Gastrocnemius medialis (tissue), 4 donors: Measurements from ENCODE around the gene EHD3. TPM values are rescaled to one million over a fixed set of nuclear protein-coding genes. Genes with fewer than 3 reads are reported as not detected.

Experiments used
- ATAC-seq, 2 donors: fragments of 150-250 bp; one replicate each; pipeline ENCODE4 v1.9.1; 2016
- DNase-seq, 2 donors: peaks; one replicate each; pipeline ENCODE4 v3.0.0-alpha.2; 2019
- H3K27ac ChIP-seq, 4 donors: fragments of 200-600 bp; sonication (generic); 1 replicate in 1 of 4; 2 replicates in 3 of 4; pipeline ENCODE4 v1.5.1; 2016 to 2018; ENCODE audit warnings: mild to moderate bottlenecking in 2 of 4, moderate library complexity in 1 of 4
- H3K27me3 ChIP-seq, 3 donors: fragments of 200-600 bp; sonication (generic) in 2 of 3; 1 replicate in 1 of 3; 2 replicates in 2 of 3; pipeline versions ENCODE4 v1.5.1 to v1.6.0; 2016 to 2019; ENCODE audit warnings: mild to moderate bottlenecking in 1 of 3, moderate library complexity in 1 of 3
- H3K36me3 ChIP-seq, 2 donors: fragments of 200-600 bp; sonication (generic) in 1 of 2; one replicate each; pipeline ENCODE4 v1.5.1; 2017 to 2018
- H3K4me1 ChIP-seq, 2 donors: fragments of 200-600 bp; sonication (generic) in 1 of 2; one replicate each; pipeline ENCODE4 v1.5.1; 2016 to 2017; ENCODE audit warnings: mild to moderate bottlenecking in 2 of 2
- H3K4me3 ChIP-seq, 4 donors: fragments of 200-600 bp; sonication (generic) in 3 of 4; 1 replicate in 1 of 4; 2 replicates in 3 of 4; pipeline ENCODE4 v1.5.1; 2016 to 2019; ENCODE audit warnings: mild to moderate bottlenecking in 2 of 4
- H3K9me3 ChIP-seq, 3 donors: fragments of 200-600 bp; sonication (generic) in 2 of 3; 1 replicate in 1 of 3; 2 replicates in 2 of 3; pipeline ENCODE4 v1.5.1; 2016 to 2019
- POLR2A ChIP-seq, 2 donors: fragments of 450-650 bp; IDR thresholded peaks; one replicate each; pipeline ENCODE4 v1.6.1; 2017; ENCODE audit warnings: antibody characterized with exemption in 2 of 2, mild to moderate bottlenecking in 2 of 2, moderate library complexity in 2 of 2
- in situ Hi-C, 4 donors: fragments of 200-750 bp; cut with MboI; loops; one replicate each; pipeline versions ENCODE4 v1.15.0 to v1.8.0; 2017; ENCODE audit warnings: low sequenced_read_pairs in 4 of 4
- intact Hi-C: fragments of 100-400 bp; cut with DNase I; formaldehyde crosslinking; loops from one replicate; pipeline ENCODE4 v1.15.1; 2023; ENCODE audit warnings: low total_unique reads
- total RNA-seq, 4 donors: library from RNA; depleted of rRNA; stranded (reverse); fragments of >200 nt; gene quantifications; one replicate each; pipeline versions ENCODE4 v1.1.0 to v1.2.3, GENCODE V29; 2016
- TF ChIP-seq, protein P1 (sequence below), 5 experiments: fragments of 450-650 bp in 3 of 5; fragments of 200-600 bp in 2 of 5; sonication (generic) in 2 of 5; IDR thresholded peaks in 4 of 5; conservative IDR thresholded peaks in 1 of 5; 1 replicate in 4 of 5; 2 replicates in 1 of 5; pipeline ENCODE4 v1.5.1; 2016 to 2019; ENCODE audit warnings: antibody characterized with exemption in 5 of 5, mild to moderate bottlenecking in 3 of 5, moderate library complexity in 3 of 5

The EHD3 gene
- total RNA-seq, 4 donors from 2014 or later: 1.5 to 3.1 (median 2.1) TPM

DNA sequence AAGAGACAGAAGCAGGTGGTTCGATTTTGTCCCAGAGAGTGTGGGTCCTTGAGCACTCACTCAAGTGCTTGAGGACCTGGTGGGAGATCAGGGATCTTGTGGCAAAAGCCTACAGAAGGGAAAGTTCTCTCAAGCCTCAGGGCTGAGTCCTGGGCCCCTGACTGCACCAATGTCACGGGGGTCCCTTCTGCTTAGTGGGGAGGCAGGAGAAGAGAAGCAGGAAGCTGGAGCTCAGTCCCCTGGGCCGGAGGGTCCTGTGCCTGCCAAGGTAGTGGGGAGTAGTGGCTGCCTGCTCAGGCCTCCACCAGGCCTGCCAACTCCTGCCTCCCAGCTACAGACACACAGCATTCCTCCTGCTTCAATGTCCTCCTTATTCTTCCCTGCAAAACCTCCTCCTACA is 28.3 kb upstream of the EHD3 start:
- no peaks in the 10 kb centered on the region for H3K4me1 ChIP-seq
- DNase-seq (no peak), ATAC-seq (no peak)
- intact Hi-C loops: no loop called here
- no peaks in the 10 kb centered on the region for H3K27me3 ChIP-seq
- TF ChIP-seq POLR2A (IDR thresholded peaks at IDR 0.05): no peak
- TF ChIP-seq, protein P1, sequence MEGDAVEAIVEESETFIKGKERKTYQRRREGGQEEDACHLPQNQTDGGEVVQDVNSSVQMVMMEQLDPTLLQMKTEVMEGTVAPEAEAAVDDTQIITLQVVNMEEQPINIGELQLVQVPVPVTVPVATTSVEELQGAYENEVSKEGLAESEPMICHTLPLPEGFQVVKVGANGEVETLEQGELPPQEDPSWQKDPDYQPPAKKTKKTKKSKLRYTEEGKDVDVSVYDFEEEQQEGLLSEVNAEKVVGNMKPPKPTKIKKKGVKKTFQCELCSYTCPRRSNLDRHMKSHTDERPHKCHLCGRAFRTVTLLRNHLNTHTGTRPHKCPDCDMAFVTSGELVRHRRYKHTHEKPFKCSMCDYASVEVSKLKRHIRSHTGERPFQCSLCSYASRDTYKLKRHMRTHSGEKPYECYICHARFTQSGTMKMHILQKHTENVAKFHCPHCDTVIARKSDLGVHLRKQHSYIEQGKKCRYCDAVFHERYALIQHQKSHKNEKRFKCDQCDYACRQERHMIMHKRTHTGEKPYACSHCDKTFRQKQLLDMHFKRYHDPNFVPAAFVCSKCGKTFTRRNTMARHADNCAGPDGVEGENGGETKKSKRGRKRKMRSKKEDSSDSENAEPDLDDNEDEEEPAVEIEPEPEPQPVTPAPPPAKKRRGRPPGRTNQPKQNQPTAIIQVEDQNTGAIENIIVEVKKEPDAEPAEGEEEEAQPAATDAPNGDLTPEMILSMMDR (IDR thresholded peaks at IDR 0.05 in 4 of 5, conservative IDR thresholded peaks at IDR 0.05 in 1 of 5): no peak
- no peak overlapping the region for H3K27ac ChIP-seq
- H3K36me3 ChIP-seq: no peaks in the 10 kb centered on the region
- H3K4me3 ChIP-seq: no peak overlapping the region
- H3K9me3 ChIP-seq: no peaks in the 10 kb centered on the region
- in situ Hi-C loops: no loop called here

DNA sequence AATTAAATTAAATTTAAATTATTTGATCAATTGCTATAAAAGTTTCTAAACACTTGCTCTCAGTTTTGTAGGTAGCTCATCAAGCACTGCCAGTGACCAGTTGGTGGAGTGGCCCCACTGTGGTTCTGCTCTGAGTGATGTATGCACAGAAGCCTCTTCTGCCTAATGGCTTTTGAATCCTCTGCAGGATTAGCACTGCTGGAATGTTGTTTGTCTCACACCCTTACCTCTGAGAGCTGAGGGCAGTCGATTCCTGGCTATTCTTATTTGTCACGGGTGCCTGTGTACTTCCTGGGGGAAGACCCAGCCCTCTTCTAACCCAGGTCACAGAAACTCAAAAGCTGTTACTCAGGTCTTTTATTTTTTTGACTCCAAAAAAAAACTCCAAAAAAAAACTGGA is 26.2 kb upstream of the EHD3 start:
- TF ChIP-seq POLR2A (IDR thresholded peaks at IDR 0.05): no peak
- TF ChIP-seq, protein P1 (IDR thresholded peaks at IDR 0.05 in 4 of 5, conservative IDR thresholded peaks at IDR 0.05 in 1 of 5): no peak
- H3K9me3 ChIP-seq: no peaks in the 10 kb centered on the region
- in situ Hi-C loops (no loop called here), intact Hi-C loops (no loop called here)
- H3K4me3 ChIP-seq: no peak overlapping the region
- H3K27ac ChIP-seq: no peak overlapping the region
- ATAC-seq (no peak), DNase-seq (no peak)
- no peaks in the 10 kb centered on the region for H3K4me1 ChIP-seq
- no peaks in the 10 kb centered on the region for H3K36me3 ChIP-seq
- no peaks in the 10 kb centered on the region for H3K27me3 ChIP-seq

DNA sequence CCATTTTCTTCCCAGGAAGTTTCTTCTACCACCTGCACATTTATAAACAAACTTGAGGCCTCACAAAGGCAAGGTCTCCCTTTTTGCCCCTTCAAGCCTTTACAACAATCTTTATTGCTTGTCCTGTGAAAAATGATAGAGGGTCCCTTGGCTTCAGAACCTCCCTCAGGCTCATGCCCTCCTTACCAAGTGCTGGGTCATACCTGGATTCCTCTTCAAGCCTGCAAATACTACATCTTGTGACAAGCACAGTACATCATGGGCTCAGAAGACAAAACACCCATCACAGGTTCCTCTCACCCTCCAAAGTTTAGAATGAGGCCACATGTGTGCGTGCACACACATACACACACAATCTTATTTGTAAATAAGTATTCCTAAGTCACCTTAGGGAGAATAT is 25.7 kb upstream of the EHD3 start:
- TF ChIP-seq, protein P1 (IDR thresholded peaks at IDR 0.05 in 4 of 5, conservative IDR thresholded peaks at IDR 0.05 in 1 of 5): no peak
- no peak for TF ChIP-seq POLR2A (IDR thresholded peaks at IDR 0.05)
- Histone ChIP-seq H3K27me3 (no peaks in the 10 kb centered on the region), H3K4me1 (no peaks in the 10 kb centered on the region), H3K9me3 (no peaks in the 10 kb centered on the region), H3K4me3 (no peak overlapping the region), H3K36me3 (no peaks in the 10 kb centered on the region), H3K27ac (no peak overlapping the region)
- DNase-seq (no peak), ATAC-seq (no peak)
- in situ Hi-C loops (no loop called here), intact Hi-C loops (no loop called here)

DNA sequence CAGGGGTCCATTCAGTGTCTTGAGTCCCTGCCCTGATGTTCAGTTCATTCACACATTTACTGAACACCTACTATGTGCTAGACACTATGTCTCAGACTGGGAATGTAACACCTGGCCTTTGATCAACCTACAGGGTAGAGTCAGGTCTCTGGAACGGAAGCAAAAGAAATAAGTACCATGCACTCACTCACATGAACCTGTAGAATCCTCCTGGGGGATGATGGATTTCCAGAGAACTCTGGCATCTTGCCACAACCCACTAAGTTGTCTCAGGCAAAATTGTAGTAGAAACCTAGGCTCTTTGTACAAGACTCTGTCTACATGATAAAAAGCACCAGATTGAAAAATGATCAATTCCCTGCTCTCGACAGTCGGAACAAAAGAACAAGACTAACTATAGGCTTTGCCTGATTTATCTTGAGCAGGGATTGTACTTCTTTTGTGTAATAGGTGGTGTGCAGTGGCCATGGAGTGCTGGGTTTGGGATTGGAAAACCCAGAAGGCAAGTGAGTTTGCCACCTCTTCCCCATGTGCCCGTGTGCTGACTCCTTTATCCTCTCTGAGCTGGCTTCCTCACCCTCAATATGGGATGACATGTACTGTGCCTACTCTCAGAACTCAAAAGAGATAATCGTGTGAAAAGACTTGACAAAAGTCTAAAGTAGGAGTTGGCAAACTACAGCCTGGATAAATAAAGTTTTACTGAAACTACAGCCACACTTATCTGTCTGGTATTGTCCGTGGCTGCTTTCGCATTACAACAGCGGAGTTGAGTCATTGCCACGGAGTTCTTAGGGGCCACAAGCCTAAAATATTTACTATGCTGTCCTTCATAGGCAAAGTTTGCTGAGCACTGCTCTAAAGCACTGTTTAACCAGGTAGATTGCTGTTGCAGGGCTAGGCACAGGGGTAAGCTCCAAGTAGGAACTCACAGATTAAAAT is 21.0 kb upstream of the EHD3 start:
- Histone ChIP-seq H3K4me3 (no peak overlapping the region), H3K36me3 (no peaks in the 10 kb centered on the region), H3K4me1 (no peaks in the 10 kb centered on the region), H3K27me3 (no peaks in the 10 kb centered on the region), H3K27ac (no peak overlapping the region), H3K9me3 (no peaks in the 10 kb centered on the region)
- intact Hi-C loops (no loop called here), in situ Hi-C loops (no loop called here)
- ATAC-seq (no peak), DNase-seq (no peak)
- no peak for TF ChIP-seq POLR2A (IDR thresholded peaks at IDR 0.05)

DNA sequence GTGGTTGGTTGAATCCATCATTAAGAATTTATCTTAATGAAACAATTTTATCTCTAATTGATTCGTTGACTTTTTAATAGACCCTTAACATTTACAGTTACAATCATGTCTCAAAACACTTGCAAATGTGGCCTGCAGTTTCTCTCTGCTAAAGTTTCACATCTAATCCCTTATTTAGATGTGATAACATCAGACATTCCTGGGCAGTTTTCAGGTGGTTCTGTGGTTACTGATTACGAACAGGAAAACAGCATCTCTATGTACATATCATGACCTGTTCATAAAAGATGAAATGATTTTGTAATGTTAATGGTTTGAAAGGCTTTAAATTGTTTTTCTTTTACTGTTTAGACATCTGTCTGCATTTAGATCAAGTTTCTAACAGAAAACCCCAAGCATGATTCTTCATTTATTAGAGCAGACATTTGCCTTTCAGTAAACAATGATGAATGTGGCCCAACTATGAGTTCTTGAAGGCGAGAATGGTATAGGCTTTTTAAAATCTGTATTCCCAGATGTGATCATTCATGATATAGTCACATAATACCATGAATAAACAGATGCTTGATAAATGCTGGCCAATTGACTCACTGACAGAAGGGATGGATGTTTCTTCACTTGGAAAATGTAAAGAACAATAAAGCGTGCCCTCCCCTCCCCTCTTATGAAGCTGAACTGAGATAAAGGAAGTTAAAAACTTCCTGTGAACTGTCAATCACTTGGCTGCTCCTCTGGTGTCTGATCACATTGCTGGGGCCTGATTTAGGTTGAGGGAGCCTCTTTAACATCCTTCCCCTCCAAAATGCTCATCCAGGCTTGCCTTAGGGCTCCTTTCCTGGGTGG is 20.1 kb upstream of the EHD3 start:
- no peak for ATAC-seq
- no peaks in the 10 kb centered on the region for H3K9me3 ChIP-seq
- H3K36me3 ChIP-seq: no peaks in the 10 kb centered on the region
- no peaks in the 10 kb centered on the region for H3K4me1 ChIP-seq
- intact Hi-C loops: no loop called here
- H3K4me3 ChIP-seq: no peak overlapping the region
- in situ Hi-C loops: no loop called here
- no peak overlapping the region for H3K27ac ChIP-seq
- no peak for DNase-seq
- TF ChIP-seq POLR2A (IDR thresholded peaks at IDR 0.05): no peak
- TF ChIP-seq, protein P1 (IDR thresholded peaks at IDR 0.05 in 4 of 5, conservative IDR thresholded peaks at IDR 0.05 in 1 of 5): no peak
- H3K27me3 ChIP-seq: no peaks in the 10 kb centered on the region
